Measurements from ENCODE around the gene PRDM12.

Gene PRDM12

DNA sequence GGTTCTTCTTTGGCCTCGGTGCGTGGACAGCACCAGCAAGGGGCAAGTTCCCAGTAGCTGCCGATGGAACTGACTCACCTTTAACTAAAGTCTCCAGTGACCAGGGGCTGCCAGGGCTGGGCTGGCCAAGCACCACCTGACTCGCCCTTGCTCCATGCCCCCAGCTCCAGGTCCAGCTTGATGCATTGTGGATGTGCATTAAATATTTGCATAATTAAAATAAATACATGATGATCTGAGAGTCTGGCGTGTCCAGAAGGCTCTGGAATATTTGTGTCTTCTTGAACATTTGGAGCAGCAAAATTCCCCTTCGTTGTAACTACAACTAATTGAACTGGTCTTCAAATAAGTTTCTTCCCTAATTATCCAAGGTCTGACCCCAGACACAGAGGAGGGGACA, 9.5 kb upstream of the PRDM12 start:
- TF ChIP-seq, protein P1, sequence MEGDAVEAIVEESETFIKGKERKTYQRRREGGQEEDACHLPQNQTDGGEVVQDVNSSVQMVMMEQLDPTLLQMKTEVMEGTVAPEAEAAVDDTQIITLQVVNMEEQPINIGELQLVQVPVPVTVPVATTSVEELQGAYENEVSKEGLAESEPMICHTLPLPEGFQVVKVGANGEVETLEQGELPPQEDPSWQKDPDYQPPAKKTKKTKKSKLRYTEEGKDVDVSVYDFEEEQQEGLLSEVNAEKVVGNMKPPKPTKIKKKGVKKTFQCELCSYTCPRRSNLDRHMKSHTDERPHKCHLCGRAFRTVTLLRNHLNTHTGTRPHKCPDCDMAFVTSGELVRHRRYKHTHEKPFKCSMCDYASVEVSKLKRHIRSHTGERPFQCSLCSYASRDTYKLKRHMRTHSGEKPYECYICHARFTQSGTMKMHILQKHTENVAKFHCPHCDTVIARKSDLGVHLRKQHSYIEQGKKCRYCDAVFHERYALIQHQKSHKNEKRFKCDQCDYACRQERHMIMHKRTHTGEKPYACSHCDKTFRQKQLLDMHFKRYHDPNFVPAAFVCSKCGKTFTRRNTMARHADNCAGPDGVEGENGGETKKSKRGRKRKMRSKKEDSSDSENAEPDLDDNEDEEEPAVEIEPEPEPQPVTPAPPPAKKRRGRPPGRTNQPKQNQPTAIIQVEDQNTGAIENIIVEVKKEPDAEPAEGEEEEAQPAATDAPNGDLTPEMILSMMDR (conservative IDR thresholded peaks at IDR 0.05) = no peak

DNA sequence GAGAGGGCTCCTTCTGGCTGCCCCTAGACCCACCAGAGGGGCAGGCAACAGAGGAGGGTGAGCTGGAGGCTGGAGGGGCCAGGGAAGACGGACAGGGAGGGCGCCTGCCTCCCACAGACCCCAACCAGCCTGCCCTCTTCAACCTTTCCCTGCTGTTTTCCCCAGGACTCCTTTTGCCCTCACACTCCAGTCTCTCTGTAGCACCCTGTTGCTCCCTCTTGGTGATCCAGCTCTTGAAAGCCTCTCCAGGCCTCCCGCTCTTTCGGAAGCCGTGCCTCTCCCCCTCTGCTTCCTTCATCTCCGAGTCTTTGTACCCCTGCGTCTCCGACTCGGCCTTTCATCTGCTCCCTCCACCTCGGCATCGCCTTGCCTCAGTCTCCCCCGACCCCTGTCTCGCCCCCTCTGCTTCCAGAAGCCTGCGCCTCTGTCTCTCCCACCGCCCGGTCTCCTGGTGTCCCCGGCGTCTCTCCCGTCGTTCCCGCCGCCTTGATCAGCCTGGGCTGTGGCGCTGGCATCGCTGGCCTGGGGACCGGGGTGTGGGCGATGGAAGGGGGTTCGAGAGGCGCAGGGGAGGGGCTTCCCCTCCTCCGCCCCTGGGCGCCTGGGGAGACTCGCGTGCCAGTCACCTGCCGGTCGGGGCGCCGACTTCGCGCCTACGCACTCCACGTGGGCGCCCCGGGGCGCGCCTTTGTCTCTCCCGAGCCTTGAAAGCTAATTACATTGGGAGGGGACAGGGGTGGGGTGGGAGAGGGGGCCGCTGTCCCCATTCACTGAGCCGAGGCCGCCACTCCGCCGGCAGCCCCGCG, 5.3 kb upstream of the PRDM12 start:
- TF ChIP-seq, protein P1 (conservative IDR thresholded peaks at IDR 0.05) = no peak
- H3K27ac ChIP-seq = no peak overlapping the region

More for the DNA sequence above, 9.5 kb upstream of the PRDM12 start:
- H3K27ac ChIP-seq = no peak overlapping the region

DNA sequence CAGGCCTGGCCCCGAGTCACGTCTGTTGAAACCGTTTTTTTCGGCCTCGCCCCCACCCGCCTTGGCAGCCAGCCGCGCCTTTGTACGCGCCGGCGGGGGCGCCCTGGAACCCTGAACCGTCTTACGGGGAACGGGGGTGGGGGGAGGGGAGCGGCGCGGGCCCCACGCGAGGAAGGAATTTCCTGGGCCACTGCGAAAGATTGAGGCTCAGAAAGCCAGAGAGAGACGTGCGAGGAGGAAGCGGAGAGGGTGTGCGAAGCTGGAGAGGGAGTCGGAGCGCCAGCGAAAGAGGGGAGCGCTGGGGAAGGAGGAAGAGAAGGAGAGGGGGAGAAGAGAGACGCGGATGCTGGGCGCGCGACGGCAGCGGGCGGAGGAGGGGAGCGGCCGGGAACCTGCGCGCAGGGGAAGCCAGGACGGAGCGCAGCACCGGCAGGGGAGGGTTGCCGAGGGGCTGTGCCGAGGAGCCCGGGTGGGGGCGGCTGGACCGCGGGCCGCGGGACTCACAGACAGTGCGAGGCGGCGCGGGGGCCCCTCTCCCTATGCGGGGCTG, 4.6 kb upstream of the PRDM12 start:
- H3K27ac ChIP-seq = no peak overlapping the region
- TF ChIP-seq, protein P1 (conservative IDR thresholded peaks at IDR 0.05) = no peak

DNA sequence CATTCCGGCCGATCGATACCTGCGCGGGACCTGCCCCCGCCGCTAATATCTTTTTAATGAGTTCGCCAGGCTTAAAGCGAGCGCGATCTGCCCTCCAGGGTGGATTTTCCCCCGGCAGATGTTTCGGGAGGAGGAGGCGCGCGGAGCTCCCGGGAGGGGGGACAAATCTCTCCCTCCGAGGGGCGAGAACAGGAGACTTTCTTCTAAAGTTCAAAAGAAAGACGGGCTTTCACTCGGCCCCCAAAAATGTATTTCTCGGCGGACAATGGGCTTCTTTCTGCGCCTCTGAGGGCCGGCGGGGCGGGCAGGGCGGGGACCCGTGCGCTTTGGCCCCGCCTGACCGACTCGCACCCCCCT, 4.1 kb upstream of the PRDM12 start:
- H3K27ac ChIP-seq = no peak overlapping the region; the same call in 1 of the 2 replicates
- TF ChIP-seq, protein P1 (conservative IDR thresholded peaks at IDR 0.05) = no peak

DNA sequence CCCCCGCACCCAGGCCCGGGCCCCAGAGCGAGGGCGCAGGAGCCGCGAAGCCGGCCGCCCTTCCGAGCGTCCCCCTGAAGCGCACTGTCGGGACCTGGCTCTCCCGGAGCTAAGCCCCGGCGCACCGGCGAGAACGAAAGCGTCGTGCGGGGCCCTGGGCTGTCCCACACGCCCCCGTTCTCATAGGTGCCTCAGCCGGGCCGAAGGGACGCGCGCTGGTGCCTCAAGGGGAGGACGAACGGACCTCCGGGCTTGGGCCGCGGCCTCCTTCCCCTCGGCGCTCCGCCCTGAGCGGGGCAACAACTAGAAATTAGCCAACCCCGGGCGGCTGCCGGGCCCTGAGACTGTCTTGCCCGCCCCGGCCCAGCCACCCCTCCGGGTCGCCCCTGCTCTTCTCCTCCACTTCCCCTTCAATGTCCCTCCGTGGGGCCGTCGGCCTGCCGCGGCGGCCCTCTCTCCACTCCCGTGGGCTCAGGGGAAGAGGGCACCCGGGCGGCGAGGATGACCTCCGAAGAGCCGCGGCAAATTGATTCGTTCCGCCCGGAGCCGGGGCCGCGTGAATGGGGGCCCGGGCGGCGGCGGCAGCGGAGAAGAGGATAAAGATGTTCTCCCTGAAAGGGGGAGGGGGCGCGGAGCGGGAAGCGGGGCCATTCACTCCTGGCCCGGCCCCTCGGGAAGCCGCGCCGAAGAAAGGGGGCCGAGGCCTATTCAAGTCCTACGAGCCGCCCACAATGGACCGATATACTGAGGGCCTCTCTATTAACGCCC, 3.5 kb upstream of the PRDM12 start:
- TF ChIP-seq, protein P1 (conservative IDR thresholded peaks at IDR 0.05) = no peak
- H3K27ac ChIP-seq = no peak overlapping the region; the same call in 1 of the 2 replicates

DNA sequence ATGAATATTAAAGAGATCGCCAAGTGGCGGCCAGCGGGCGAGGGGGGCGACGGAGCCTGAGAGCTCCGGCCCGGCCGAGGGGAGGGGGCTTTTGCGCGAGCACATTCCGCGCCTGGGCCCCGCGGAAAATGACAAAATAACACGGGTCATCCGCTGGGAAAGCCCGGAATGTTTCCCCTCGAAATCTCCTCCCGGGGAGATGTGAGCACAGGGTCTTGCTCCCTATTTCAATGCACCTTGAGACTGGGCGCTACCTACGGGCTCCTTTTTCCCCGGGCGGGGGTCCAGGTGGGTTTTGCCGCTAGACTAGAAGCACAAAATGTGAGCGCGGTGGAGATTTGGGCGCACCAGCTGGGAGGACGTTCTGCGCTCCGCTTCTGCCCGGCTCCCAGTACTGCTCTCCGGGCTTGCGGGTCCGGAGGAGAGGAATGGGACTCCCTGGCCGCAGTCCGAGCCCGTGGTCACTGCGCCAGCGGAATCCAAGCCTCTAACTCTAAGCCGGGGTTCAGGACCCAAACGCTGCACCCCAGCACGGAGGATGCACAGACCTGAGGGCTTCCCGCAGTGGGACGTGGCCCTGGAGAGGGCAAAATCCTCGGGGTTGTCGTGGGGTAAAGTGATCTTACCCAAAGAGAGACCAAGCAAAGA, 2.8 kb upstream of the PRDM12 start:
- TF ChIP-seq, protein P1 (conservative IDR thresholded peaks at IDR 0.05) = no peak
- no peak overlapping the region for H3K27ac ChIP-seq
